ENCODE measurements around the gene NELFE. TPM values are rescaled to one million over a fixed set of nuclear protein-coding genes. Genes with fewer than 3 reads are reported as not detected.

The NELFE gene
- total and polyA plus RNA-seq, 2 donors (not counting 1 experiment from before 2014, with no cell fraction given): 81.7 to 85.5 TPM

- DNase-seq (ENCODE audit: low read depth in 2 of 2): no peak
- Histone ChIP-seq H3K36me3 (ENCODE audit: control insufficient read depth, insufficient read depth, low read length) (peaks cover 24% of the 10 kb centered on the region), H3K4me3 (replicated peaks in 1 of 4; ENCODE audit: control extremely low read depth in 1 of 4, insufficient read depth in 1 of 4, low read depth in 3 of 4, low read length in 4 of 4) (peak overlapping the region; percentile 84 to 97 (median 94)), H3K9ac (ENCODE audit: insufficient read depth, low read length) (peak overlapping the region; percentile 98), H4K20me1 (ENCODE audit: control insufficient read depth, extremely low read depth, insufficient read depth, low read length) (no peaks in the 10 kb centered on the region), H3K79me2 (ENCODE audit: control insufficient read depth, insufficient read depth, low read length) (peaks cover 33% of the 10 kb centered on the region), H3K4me1 (ENCODE audit: control insufficient read depth, extremely low read depth, insufficient read depth, low read length) (peaks cover 18% of the 10 kb centered on the region), H3K27me3 (ENCODE audit: control insufficient read depth, insufficient read depth, low read length) (no peaks in the 10 kb centered on the region), H3K4me2 (ENCODE audit: extremely low read depth, insufficient read depth, low read length) (peak overlapping the region; percentile 91), H2AFZ (ENCODE audit: low read length) (peak overlapping the region; percentile 27), H3K9me3 (ENCODE audit: control insufficient read depth, insufficient read depth, low read depth, low read length) (no peaks in the 10 kb centered on the region), H3K27ac (ENCODE audit: insufficient read depth, low read length) (peak overlapping the region; percentile 100)
- TF ChIP-seq EZH2 (IDR thresholded peaks at IDR 0.05; ENCODE audit: low read length, missing control alignments) (no peak), CTCF (conservative IDR thresholded peaks at IDR 0.05 in 1 of 2, IDR thresholded peaks at IDR 0.05 in 1 of 2; ENCODE audit: low read depth in 1 of 2, low read length in 2 of 2) (no peak)
Observed at GRCh38 chr6:31971279-31971992, 12.7 kb upstream of the NELFE start.

GRCh38 chr6:31970604-31971271, 12.0 kb upstream of the NELFE start:
- Histone ChIP-seq H3K27me3 (ENCODE audit: control insufficient read depth, insufficient read depth, low read length) (no peaks in the 10 kb centered on the region), H3K36me3 (ENCODE audit: control insufficient read depth, insufficient read depth, low read length) (peaks cover 27% of the 10 kb centered on the region), H3K4me1 (ENCODE audit: control insufficient read depth, extremely low read depth, insufficient read depth, low read length) (peaks cover 18% of the 10 kb centered on the region), H2AFZ (ENCODE audit: low read length) (no peak overlapping the region), H3K9me3 (ENCODE audit: control insufficient read depth, insufficient read depth, low read depth, low read length) (no peaks in the 10 kb centered on the region), H4K20me1 (ENCODE audit: control insufficient read depth, extremely low read depth, insufficient read depth, low read length) (no peaks in the 10 kb centered on the region), H3K4me2 (ENCODE audit: extremely low read depth, insufficient read depth, low read length) (peak overlapping the region; percentile 91), H3K4me3 (replicated peaks in 1 of 4; ENCODE audit: control extremely low read depth in 1 of 4, insufficient read depth in 1 of 4, low read depth in 3 of 4, low read length in 4 of 4) (peak overlapping the region; percentile 84 to 97 (median 94)), H3K79me2 (ENCODE audit: control insufficient read depth, insufficient read depth, low read length) (peaks cover 33% of the 10 kb centered on the region), H3K27ac (ENCODE audit: insufficient read depth, low read length) (peak overlapping the region; percentile 100), H3K9ac (ENCODE audit: insufficient read depth, low read length) (peak overlapping the region; percentile 98)
- no peak for TF ChIP-seq CTCF (conservative IDR thresholded peaks at IDR 0.05 in 1 of 2, IDR thresholded peaks at IDR 0.05 in 1 of 2; ENCODE audit: low read depth in 1 of 2, low read length in 2 of 2)
- no peak for TF ChIP-seq EZH2 (IDR thresholded peaks at IDR 0.05; ENCODE audit: low read length, missing control alignments)
- DNase-seq (ENCODE audit: low read depth in 2 of 2): no peak

Measured in fibroblast of lung (primary cell).